SU-DHL-6 (cell line): ENCODE data around the gene PLCL1.

Experiments
- EZH2phosphoT487 ChIP-seq: fragments of 200-600 bp; sonication (generic), shearing (Covaris generic); conservative IDR thresholded peaks from 2 replicates; pipeline ENCODE4 v1.6.1; 2018; ENCODE audit warnings: mild to moderate bottlenecking, antibody characterized with exemption, low read length, moderate library complexity, mixed read lengths
- TF ChIP-seq, protein P1 (sequence below): fragments of 200-600 bp; sonication (generic); IDR thresholded peaks from one replicate; pipeline ENCODE4 v1.5.1; 2017; ENCODE audit warnings: antibody characterized with exemption, mild to moderate bottlenecking, low read length, moderate library complexity; ENCODE audit not compliant: insufficient read depth, poor library complexity, severe bottlenecking

DNA sequence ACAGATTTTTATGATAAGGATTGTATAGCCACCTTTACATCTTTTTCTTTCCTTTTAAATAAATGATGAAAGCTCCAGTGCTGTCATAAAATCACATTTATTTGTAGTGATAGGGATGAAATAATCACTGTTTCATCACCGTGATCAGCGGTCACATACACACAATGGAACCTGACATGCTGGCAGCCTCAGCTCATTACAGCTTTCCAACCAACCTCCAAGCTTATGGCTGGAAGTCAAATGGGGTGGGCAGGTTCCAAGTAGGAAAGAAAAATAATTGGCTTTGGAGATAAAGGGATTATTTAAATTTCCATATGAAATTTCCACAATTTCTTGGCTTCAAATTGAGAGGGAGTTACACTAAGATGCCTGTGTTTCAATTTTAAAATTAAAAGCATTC is 251.3 kb downstream of the PLCL1 start:
- no peak for TF ChIP-seq EZH2phosphoT487
- TF ChIP-seq, protein P1, sequence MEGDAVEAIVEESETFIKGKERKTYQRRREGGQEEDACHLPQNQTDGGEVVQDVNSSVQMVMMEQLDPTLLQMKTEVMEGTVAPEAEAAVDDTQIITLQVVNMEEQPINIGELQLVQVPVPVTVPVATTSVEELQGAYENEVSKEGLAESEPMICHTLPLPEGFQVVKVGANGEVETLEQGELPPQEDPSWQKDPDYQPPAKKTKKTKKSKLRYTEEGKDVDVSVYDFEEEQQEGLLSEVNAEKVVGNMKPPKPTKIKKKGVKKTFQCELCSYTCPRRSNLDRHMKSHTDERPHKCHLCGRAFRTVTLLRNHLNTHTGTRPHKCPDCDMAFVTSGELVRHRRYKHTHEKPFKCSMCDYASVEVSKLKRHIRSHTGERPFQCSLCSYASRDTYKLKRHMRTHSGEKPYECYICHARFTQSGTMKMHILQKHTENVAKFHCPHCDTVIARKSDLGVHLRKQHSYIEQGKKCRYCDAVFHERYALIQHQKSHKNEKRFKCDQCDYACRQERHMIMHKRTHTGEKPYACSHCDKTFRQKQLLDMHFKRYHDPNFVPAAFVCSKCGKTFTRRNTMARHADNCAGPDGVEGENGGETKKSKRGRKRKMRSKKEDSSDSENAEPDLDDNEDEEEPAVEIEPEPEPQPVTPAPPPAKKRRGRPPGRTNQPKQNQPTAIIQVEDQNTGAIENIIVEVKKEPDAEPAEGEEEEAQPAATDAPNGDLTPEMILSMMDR = no peak
